Neuron (in vitro differentiated cells): ENCODE results near the gene NTSR2.
"Not testable (repeated sequence)": the region's sequence is repeated elsewhere in the genome, so short reads cannot be mapped to it uniquely, and the experiment has no call there.

ENCODE experiments used
- H2AFZ ChIP-seq: one replicate; pipeline ENCODE4 v1.6.1; 2013; ENCODE audit warnings: low read depth, mild to moderate bottlenecking, inconsistent platforms, low read length, moderate library complexity
- H3K27me3 ChIP-seq: one replicate; pipeline ENCODE4 v1.6.1; 2013; ENCODE audit warnings: low read length; ENCODE audit not compliant: insufficient read depth
- H3K36me3 ChIP-seq: one replicate; pipeline ENCODE4 v1.6.1; 2013; ENCODE audit warnings: low read length; ENCODE audit not compliant: insufficient read depth
- H3K4me1 ChIP-seq: one replicate; pipeline ENCODE4 v1.6.1; 2013; ENCODE audit warnings: low read length; ENCODE audit not compliant: insufficient read depth
- H3K4me3 ChIP-seq: 2 replicates; pipeline ENCODE4 v1.5.1; 2013; ENCODE audit warnings: mild to moderate bottlenecking, low read length, moderate library complexity
- H3K9me3 ChIP-seq: one replicate; pipeline ENCODE4 v1.6.1; 2013; ENCODE audit warnings: low read length

Gene NTSR2

GRCh38 chr2:11665510-11666362, 4.3 kb downstream of the NTSR2 start:
- no peaks in the 10 kb centered on the region for H3K36me3 ChIP-seq
- H3K27me3 ChIP-seq = peaks cover 16% of the 10 kb centered on the region
- no peak overlapping the region for H3K4me3 ChIP-seq
- H3K9me3 ChIP-seq = no peaks in the 10 kb centered on the region
- H2AFZ ChIP-seq = no peak overlapping the region
- H3K4me1 ChIP-seq = peaks cover 2% of the 10 kb centered on the region

- Histone ChIP-seq H3K27me3 (peaks cover 12% of the 10 kb centered on the region), H3K9me3 (no peaks in the 10 kb centered on the region), H2AFZ (no peak overlapping the region), H3K4me1 (peaks cover 2% of the 10 kb centered on the region), H3K4me3 (no peak overlapping the region), H3K36me3 (no peaks in the 10 kb centered on the region)
These were observed 5.0 kb downstream of the NTSR2 start for GRCh38 chr2:11665028-11665427.

GRCh38 chr2:11663427-11663826, 6.6 kb downstream of the NTSR2 start:
- H3K4me1 ChIP-seq = no peaks in the 10 kb centered on the region
- no peaks in the 10 kb centered on the region for H3K9me3 ChIP-seq
- H2AFZ ChIP-seq = no peak overlapping the region
- H3K4me3 ChIP-seq = no peak overlapping the region
- H3K36me3 ChIP-seq = no peaks in the 10 kb centered on the region
- H3K27me3 ChIP-seq = peaks cover 5% of the 10 kb centered on the region

GRCh38 chr2:11662882-11663281, 7.1 kb downstream of the NTSR2 start:
- Histone ChIP-seq H2AFZ (no peak overlapping the region), H3K4me1 (no peaks in the 10 kb centered on the region), H3K9me3 (no peaks in the 10 kb centered on the region), H3K36me3 (no peaks in the 10 kb centered on the region), H3K4me3 (no peak overlapping the region), H3K27me3 (peaks cover 5% of the 10 kb centered on the region)

- Histone ChIP-seq H3K4me1 (no peaks in the 10 kb centered on the region), H2AFZ (no peak overlapping the region), H3K9me3 (no peaks in the 10 kb centered on the region), H3K27me3 (peaks cover 5% of the 10 kb centered on the region), H3K36me3 (no peaks in the 10 kb centered on the region), H3K4me3 (no peak overlapping the region)
These were observed 8.0 kb downstream of the NTSR2 start for GRCh38 chr2:11661891-11662435.

GRCh38 chr2:11660396-11660795, 9.6 kb downstream of the NTSR2 start:
- not testable (repeated sequence) for H3K27me3 ChIP-seq, H2AFZ ChIP-seq, H3K4me3 ChIP-seq, H3K9me3 ChIP-seq, H3K36me3 ChIP-seq, H3K4me1 ChIP-seq

- Histone ChIP-seq H2AFZ (no peak overlapping the region), H3K4me3 (no peak overlapping the region), H3K36me3 (no peaks in the 10 kb centered on the region), H3K4me1 (no peaks in the 10 kb centered on the region), H3K27me3 (no peaks in the 10 kb centered on the region), H3K9me3 (no peaks in the 10 kb centered on the region)
These were observed 10.1 kb downstream of the NTSR2 start for GRCh38 chr2:11659851-11660250.

GRCh38 chr2:11659115-11659475, 10.9 kb downstream of the NTSR2 start:
- Histone ChIP-seq H3K36me3 (no peaks in the 10 kb centered on the region), H3K9me3 (no peaks in the 10 kb centered on the region), H3K27me3 (no peaks in the 10 kb centered on the region), H3K4me3 (no peak overlapping the region), H2AFZ (no peak overlapping the region), H3K4me1 (no peaks in the 10 kb centered on the region)

GRCh38 chr2:11658208-11659114, 11.5 kb downstream of the NTSR2 start:
- no peaks in the 10 kb centered on the region for H3K9me3 ChIP-seq
- no peak overlapping the region for H3K4me3 ChIP-seq
- no peaks in the 10 kb centered on the region for H3K4me1 ChIP-seq
- H2AFZ ChIP-seq = no peak overlapping the region
- no peaks in the 10 kb centered on the region for H3K36me3 ChIP-seq
- no peaks in the 10 kb centered on the region for H3K27me3 ChIP-seq

- no peak overlapping the region for H2AFZ ChIP-seq
- no peak overlapping the region for H3K4me3 ChIP-seq
- H3K4me1 ChIP-seq = no peaks in the 10 kb centered on the region
- no peaks in the 10 kb centered on the region for H3K27me3 ChIP-seq
- H3K36me3 ChIP-seq = no peaks in the 10 kb centered on the region
- H3K9me3 ChIP-seq = no peaks in the 10 kb centered on the region
These were observed 12.3 kb downstream of the NTSR2 start for GRCh38 chr2:11657646-11658045.

GRCh38 chr2:11657195-11657594, 12.8 kb downstream of the NTSR2 start:
- Histone ChIP-seq H3K27me3 (no peaks in the 10 kb centered on the region), H3K36me3 (no peaks in the 10 kb centered on the region), H3K4me3 (no peak overlapping the region)

GRCh38 chr2:11656671-11657101, 13.3 kb downstream of the NTSR2 start:
- Histone ChIP-seq H3K27me3 (no peaks in the 10 kb centered on the region), H2AFZ (no peak overlapping the region), H3K4me1 (no peaks in the 10 kb centered on the region), H3K4me3 (no peak overlapping the region), H3K36me3 (no peaks in the 10 kb centered on the region), H3K9me3 (no peaks in the 10 kb centered on the region)

More at GRCh38 chr2:11657195-11657594, 12.8 kb downstream of the NTSR2 start:
- Histone ChIP-seq H2AFZ (no peak overlapping the region), H3K4me1 (no peaks in the 10 kb centered on the region), H3K9me3 (no peaks in the 10 kb centered on the region)

- Histone ChIP-seq H3K4me3 (no peak overlapping the region), H3K4me1 (no peaks in the 10 kb centered on the region), H3K9me3 (no peaks in the 10 kb centered on the region), H2AFZ (no peak overlapping the region), H3K27me3 (no peaks in the 10 kb centered on the region), H3K36me3 (no peaks in the 10 kb centered on the region)
These were observed 13.7 kb downstream of the NTSR2 start for GRCh38 chr2:11656252-11656651.
